ENCODE data around the gene ZSCAN31. TPM values are rescaled to one million over a fixed set of nuclear protein-coding genes. Genes with fewer than 3 reads are reported as not detected.

The ZSCAN31 gene
- total RNA-seq, 1 experiment from 2014 or later = 10.1 TPM

DNA sequence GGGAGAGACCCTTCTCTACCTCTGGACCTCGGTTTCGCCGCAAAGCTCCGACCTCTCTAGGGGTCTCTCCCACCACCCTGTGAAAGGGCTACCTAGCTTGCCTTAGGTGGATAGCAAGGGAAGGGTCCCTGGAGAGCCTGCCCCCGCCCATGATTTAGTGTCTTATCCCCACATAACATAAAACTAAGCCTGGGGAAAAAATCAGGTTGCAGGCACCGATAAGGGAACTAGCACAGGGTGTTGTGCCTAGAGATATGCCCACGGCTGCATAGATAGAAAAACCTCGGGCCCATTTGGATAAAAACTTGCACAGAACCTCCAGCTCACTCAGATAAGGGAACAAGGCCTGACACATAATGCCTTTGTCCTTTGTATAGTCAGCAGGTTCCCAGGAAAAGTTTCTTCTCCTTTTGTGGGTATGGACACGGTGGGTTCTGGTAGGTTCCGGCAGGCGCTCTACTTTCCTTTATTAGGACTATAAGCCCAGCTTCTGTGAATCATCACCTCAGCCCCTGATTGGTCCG is 846 bp downstream of the ZSCAN31 start:
- Histone ChIP-seq H3K9me2 (ENCODE audit: insufficient read depth) (no peaks in the 10 kb centered on the region), H3K4me2 (ENCODE audit: low read length) (peak overlapping the region; percentile 85), H3K9me3 (ENCODE audit: control insufficient read depth in 1 of 2, insufficient read depth in 1 of 2, low read depth in 1 of 2, low read length in 2 of 2) (0 out of 4 replicates have a peak, but pooled peaks cover 0 to 5% of the 10 kb centered on the region in 2 experiments), H3K9ac (ENCODE audit: low read length) (peak overlapping the region; percentile 78), H4K20me1 (ENCODE audit: insufficient read depth) (no peaks in the 10 kb centered on the region), H3K4me1 (ENCODE audit: control insufficient read depth in 1 of 2, insufficient read depth in 2 of 2, low read length in 2 of 2) (peaks cover 13 to 19% of the 10 kb centered on the region in 2 experiments; a peak in 3 of 4 replicates), H3K27ac (ENCODE audit: low read depth, low read length) (peak overlapping the region; percentile 77), H3K79me2 (ENCODE audit: insufficient read depth, low read length) (peaks cover 5% of the 10 kb centered on the region; the same call in 1 of the 2 replicates), H3K36me3 (ENCODE audit: control insufficient read depth in 1 of 2, insufficient read depth in 2 of 2, low read length in 2 of 2) (no peaks in the 10 kb centered on the region), H3K27me3 (ENCODE audit: insufficient read depth, low read length) (no peaks in the 10 kb centered on the region), H3K4me3 (replicated peaks in 1 of 2; ENCODE audit: low read depth in 1 of 2, low read length in 2 of 2) (peak overlapping the region; percentile 72 to 77), H2AFZ (ENCODE audit: low read depth, low read length, poor library complexity, severe bottlenecking) (peak overlapping the region; percentile 27)
- BruUV-seq (replicated peaks) = no TSS peak
- ChIA-PET RAD21 (ENCODE audit: low non-redundant PET in 1 of 2, low total read pairs in 2 of 2, uncharacterized antibody in 2 of 2, unreplicated experiment in 2 of 2) (no interaction called here), CTCF (interaction anchor here (1.2 kb wide), 2 partner anchors 21 to 49 kb away, joined by 4 to 9 read pairs; no protein-coding TSS in a partner anchor), POLR2A (interaction anchor here (0.8 to 2.0 kb wide), 11 partner anchors 13 to 498 kb away, joined by 3 to 14 read pairs (median 4); partner anchors contain the start of genes ZKSCAN3 and ZKSCAN8)
- DNase-seq (ENCODE audit: low read depth, low spot score) (no peak), ATAC-seq (peak; percentile 1; the same call in 1 of the 2 replicates)
- no peak for TF ChIP-seq ZFX (IDR thresholded peaks at IDR 0.05)
- TF ChIP-seq SRF (IDR thresholded peaks at IDR 0.05; ENCODE audit: low read depth) = peak; percentile 89
- TF ChIP-seq, protein P1, sequence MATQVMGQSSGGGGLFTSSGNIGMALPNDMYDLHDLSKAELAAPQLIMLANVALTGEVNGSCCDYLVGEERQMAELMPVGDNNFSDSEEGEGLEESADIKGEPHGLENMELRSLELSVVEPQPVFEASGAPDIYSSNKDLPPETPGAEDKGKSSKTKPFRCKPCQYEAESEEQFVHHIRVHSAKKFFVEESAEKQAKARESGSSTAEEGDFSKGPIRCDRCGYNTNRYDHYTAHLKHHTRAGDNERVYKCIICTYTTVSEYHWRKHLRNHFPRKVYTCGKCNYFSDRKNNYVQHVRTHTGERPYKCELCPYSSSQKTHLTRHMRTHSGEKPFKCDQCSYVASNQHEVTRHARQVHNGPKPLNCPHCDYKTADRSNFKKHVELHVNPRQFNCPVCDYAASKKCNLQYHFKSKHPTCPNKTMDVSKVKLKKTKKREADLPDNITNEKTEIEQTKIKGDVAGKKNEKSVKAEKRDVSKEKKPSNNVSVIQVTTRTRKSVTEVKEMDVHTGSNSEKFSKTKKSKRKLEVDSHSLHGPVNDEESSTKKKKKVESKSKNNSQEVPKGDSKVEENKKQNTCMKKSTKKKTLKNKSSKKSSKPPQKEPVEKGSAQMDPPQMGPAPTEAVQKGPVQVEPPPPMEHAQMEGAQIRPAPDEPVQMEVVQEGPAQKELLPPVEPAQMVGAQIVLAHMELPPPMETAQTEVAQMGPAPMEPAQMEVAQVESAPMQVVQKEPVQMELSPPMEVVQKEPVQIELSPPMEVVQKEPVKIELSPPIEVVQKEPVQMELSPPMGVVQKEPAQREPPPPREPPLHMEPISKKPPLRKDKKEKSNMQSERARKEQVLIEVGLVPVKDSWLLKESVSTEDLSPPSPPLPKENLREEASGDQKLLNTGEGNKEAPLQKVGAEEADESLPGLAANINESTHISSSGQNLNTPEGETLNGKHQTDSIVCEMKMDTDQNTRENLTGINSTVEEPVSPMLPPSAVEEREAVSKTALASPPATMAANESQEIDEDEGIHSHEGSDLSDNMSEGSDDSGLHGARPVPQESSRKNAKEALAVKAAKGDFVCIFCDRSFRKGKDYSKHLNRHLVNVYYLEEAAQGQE (IDR thresholded peaks at IDR 0.05; ENCODE audit: low read depth) = no peak
- no peak for TF ChIP-seq SP1 (IDR thresholded peaks at IDR 0.05; ENCODE audit: low read depth)
- no peak for TF ChIP-seq TCF7L2 (IDR thresholded peaks at IDR 0.05; ENCODE audit: borderline replicate concordance, extremely low read depth, insufficient read depth, insufficient read length)
- intact Hi-C loops (cut with micrococcal nuclease) = loop anchor here (5.0 kb wide), 1 partner anchor 68 kb away; the partner anchor contains the start of gene ZSCAN26
